ENCODE measurements around the gene WDR72. TPM values are rescaled to one million over a fixed set of nuclear protein-coding genes. Genes with fewer than 3 reads are reported as not detected.

The WDR72 gene
- total RNA-seq, 2 donors from 2014 or later = 0.08 TPM; not detected in 1

DNA sequence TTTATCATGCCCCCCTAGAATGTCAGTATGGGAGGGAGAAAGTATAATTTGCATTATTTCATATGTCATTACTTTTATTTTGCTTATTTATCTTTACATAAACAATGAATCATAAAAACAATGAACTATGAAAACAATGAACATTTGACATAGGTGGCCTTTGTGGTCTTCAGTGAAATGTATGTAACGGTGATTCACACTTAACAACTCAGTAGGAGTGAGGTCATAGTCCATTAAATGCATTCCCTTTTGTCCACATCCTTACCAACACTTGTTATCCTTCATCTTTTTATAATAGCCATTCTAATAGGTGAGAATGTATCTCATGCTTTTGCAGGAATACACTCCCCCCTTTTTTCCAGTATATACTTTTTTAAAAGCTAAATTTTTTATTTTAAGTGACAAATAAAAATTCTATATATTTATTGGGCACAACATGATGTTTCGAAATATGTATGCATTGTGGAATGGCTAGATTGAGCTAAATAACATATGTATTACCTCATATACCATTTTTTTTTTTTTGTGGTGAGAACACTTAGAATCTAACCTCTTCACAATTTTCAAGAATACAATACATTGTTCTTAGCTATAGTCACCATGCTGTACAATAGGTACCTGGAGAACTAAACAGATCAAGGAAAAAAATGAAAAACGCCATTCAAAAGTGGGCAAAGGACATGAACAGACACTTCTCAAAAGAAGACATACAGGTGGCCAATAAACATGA, 189.5 kb downstream of the WDR72 start:
- Histone ChIP-seq H3K9me3 (no peaks in the 10 kb centered on the region), H3K4me3 (no peak overlapping the region), H3K27me3 (no peaks in the 10 kb centered on the region), H3K27ac (no peak overlapping the region), H3K4me1 (no peaks in the 10 kb centered on the region), H3K36me3 (no peaks in the 10 kb centered on the region)
- no peak for DNase-seq (ENCODE audit: low spot score)
- no peak for TF ChIP-seq CTCF (IDR thresholded peaks at IDR 0.05)

- Histone ChIP-seq H3K27me3 (no peaks in the 10 kb centered on the region), H3K4me1 (no peaks in the 10 kb centered on the region), H3K27ac (no peak overlapping the region)
Observed at GRCh38 chr15:53566912-53567311, 192.6 kb downstream of the WDR72 start.

GRCh38 chr15:53565721-53566120, 193.7 kb downstream of the WDR72 start:
- H3K27ac ChIP-seq = no peak overlapping the region
- no peaks in the 10 kb centered on the region for H3K9me3 ChIP-seq
- no peaks in the 10 kb centered on the region for H3K27me3 ChIP-seq
- DNase-seq (ENCODE audit: low spot score) = no peak
- no peaks in the 10 kb centered on the region for H3K36me3 ChIP-seq
- TF ChIP-seq CTCF (IDR thresholded peaks at IDR 0.05) = no peak
- no peak overlapping the region for H3K4me3 ChIP-seq
- H3K4me1 ChIP-seq = no peaks in the 10 kb centered on the region

More at GRCh38 chr15:53566912-53567311, 192.6 kb downstream of the WDR72 start:
- no peak for TF ChIP-seq CTCF (IDR thresholded peaks at IDR 0.05)
- DNase-seq (ENCODE audit: low spot score) = no peak
- no peaks in the 10 kb centered on the region for H3K36me3 ChIP-seq
- no peak overlapping the region for H3K4me3 ChIP-seq
- no peaks in the 10 kb centered on the region for H3K9me3 ChIP-seq

GRCh38 chr15:53564647-53565046, 194.8 kb downstream of the WDR72 start:
- H3K4me1 ChIP-seq = no peaks in the 10 kb centered on the region

GRCh38 chr15:53563627-53564026, 195.8 kb downstream of the WDR72 start:
- Histone ChIP-seq H3K36me3 (no peaks in the 10 kb centered on the region), H3K27me3 (no peaks in the 10 kb centered on the region), H3K27ac (no peak overlapping the region), H3K4me1 (no peaks in the 10 kb centered on the region), H3K9me3 (no peaks in the 10 kb centered on the region), H3K4me3 (no peak overlapping the region)
- no peak for DNase-seq (ENCODE audit: low spot score)
- no peak for TF ChIP-seq CTCF (IDR thresholded peaks at IDR 0.05)

More at GRCh38 chr15:53564647-53565046, 194.8 kb downstream of the WDR72 start:
- H3K9me3 ChIP-seq = no peaks in the 10 kb centered on the region
- no peak overlapping the region for H3K27ac ChIP-seq
- no peaks in the 10 kb centered on the region for H3K27me3 ChIP-seq
- H3K36me3 ChIP-seq = no peaks in the 10 kb centered on the region
- H3K4me3 ChIP-seq = no peak overlapping the region
- TF ChIP-seq CTCF (IDR thresholded peaks at IDR 0.05) = no peak
- no peak for DNase-seq (ENCODE audit: low spot score)

Data from right atrium auricular region (tissue), 2 donors.